Body of pancreas (tissue), 4 donors: ENCODE data around the gene SF3B5. TPM values are rescaled to one million over a fixed set of nuclear protein-coding genes. Genes with fewer than 3 reads are reported as not detected.

Experiments
- ATAC-seq: fragments of 150-250 bp; one replicate; pipeline ENCODE4 v1.9.1; 2016
- DNase-seq, 4 donors: peaks; one replicate each; pipeline ENCODE4 v3.0.0-alpha.2; 2019
- H3K27ac ChIP-seq, 4 donors: fragments of 200-600 bp; sonication (generic); 1 replicate in 3 of 4; 2 replicates in 1 of 4; pipeline versions ENCODE4 v1.5.1 to v1.6.1; 2016 to 2019; ENCODE audit warnings: mild to moderate bottlenecking in 1 of 4, mixed read lengths in 1 of 4, moderate library complexity in 1 of 4
- H3K27me3 ChIP-seq, 2 donors: fragments of 200-600 bp; sonication (generic); one replicate each; pipeline ENCODE4 v1.6.0; 2016; ENCODE audit warnings: mild to moderate bottlenecking in 1 of 2
- H3K36me3 ChIP-seq, 2 donors: fragments of 200-600 bp; sonication (generic); replicated peaks in 1 of 2; 2 replicates each; pipeline ENCODE4 v1.5.1; 2016; ENCODE audit warnings: low read depth in 2 of 2; ENCODE audit not compliant: insufficient read depth in 1 of 2
- H3K4me1 ChIP-seq: fragments of 200-600 bp; sonication (generic); one replicate; pipeline ENCODE4 v1.6.0; 2016
- H3K4me3 ChIP-seq, 2 donors: fragments of 200-600 bp; sonication (generic); 1 replicate in 1 of 2; 2 replicates in 1 of 2; pipeline ENCODE4 v1.5.1; 2016 to 2019
- H3K9me3 ChIP-seq, 3 donors: fragments of 200-600 bp; sonication (generic); 1 replicate in 2 of 3; 2 replicates in 1 of 3; pipeline ENCODE4 v1.5.1; 2016
- POLR2A ChIP-seq, 3 donors: fragments of 450-650 bp; IDR thresholded peaks; one replicate each; pipeline ENCODE4 v1.6.1; 2016; ENCODE audit warnings: antibody characterized with exemption in 3 of 3, mild to moderate bottlenecking in 2 of 3
- WGBS, 2 donors: methylation state at CpG; one replicate each; pipeline ENCODE4 v1.1.5; 2017; 5-methylcytosine and 5-hydroxymethylcytosine counted together
- intact Hi-C: fragments of 100-400 bp; cut with DNase I; formaldehyde crosslinking; loops from one replicate; pipeline ENCODE4 v1.15.1; 2023
- total RNA-seq, 2 donors: library from RNA; depleted of rRNA; stranded (reverse); fragments of >200 nt; gene quantifications; one replicate each; pipeline ENCODE4 v1.1.0, GENCODE V29; 2016
- TF ChIP-seq, protein P1 (sequence below), 7 experiments: fragments of 450-650 bp in 4 of 7; fragments of 200-600 bp in 3 of 7; sonication (generic) in 3 of 7; IDR thresholded peaks; one replicate each; pipeline ENCODE4 v1.5.1; 2016 to 2019; ENCODE audit warnings: antibody characterized with exemption in 7 of 7

Gene SF3B5
- total RNA-seq, 2 donors from 2014 or later, result 45.7 to 103 TPM

DNA sequence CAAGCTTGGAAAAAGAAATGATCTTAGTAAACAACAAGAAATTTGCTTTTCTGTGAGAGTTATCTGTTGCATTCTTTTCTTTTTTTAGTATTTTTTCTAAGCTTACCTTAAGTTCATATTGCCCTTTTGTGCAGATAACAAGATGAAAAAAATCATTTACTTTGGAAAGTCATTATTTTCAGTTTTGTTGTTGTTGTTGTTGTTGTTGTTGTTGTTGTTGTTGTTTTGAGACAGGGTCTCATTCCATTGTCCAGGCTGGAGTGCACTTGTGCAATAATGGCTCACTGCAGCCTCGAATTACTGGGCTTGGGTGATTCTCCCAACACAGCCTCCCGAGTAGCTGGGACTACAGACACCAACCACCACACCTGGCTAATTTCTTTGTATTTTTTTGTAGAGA lies 46.1 kb upstream of the SF3B5 start:
- intact Hi-C loops, result no loop called here
- Histone ChIP-seq H3K27me3 (no peaks in the 10 kb centered on the region), H3K9me3 (no peaks in the 10 kb centered on the region), H3K27ac (no peak overlapping the region), H3K36me3 (no peaks in the 10 kb centered on the region), H3K4me3 (no peak overlapping the region), H3K4me1 (no peaks in the 10 kb centered on the region)
- no peak for DNase-seq
- WGBS, 2 donors, result 71 to 73% methylated on average over 2 of the region's 2 CpGs
- no peak for TF ChIP-seq POLR2A (IDR thresholded peaks at IDR 0.05)
- TF ChIP-seq, protein P1, sequence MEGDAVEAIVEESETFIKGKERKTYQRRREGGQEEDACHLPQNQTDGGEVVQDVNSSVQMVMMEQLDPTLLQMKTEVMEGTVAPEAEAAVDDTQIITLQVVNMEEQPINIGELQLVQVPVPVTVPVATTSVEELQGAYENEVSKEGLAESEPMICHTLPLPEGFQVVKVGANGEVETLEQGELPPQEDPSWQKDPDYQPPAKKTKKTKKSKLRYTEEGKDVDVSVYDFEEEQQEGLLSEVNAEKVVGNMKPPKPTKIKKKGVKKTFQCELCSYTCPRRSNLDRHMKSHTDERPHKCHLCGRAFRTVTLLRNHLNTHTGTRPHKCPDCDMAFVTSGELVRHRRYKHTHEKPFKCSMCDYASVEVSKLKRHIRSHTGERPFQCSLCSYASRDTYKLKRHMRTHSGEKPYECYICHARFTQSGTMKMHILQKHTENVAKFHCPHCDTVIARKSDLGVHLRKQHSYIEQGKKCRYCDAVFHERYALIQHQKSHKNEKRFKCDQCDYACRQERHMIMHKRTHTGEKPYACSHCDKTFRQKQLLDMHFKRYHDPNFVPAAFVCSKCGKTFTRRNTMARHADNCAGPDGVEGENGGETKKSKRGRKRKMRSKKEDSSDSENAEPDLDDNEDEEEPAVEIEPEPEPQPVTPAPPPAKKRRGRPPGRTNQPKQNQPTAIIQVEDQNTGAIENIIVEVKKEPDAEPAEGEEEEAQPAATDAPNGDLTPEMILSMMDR (IDR thresholded peaks at IDR 0.05), result no peak
- no peak for ATAC-seq

DNA sequence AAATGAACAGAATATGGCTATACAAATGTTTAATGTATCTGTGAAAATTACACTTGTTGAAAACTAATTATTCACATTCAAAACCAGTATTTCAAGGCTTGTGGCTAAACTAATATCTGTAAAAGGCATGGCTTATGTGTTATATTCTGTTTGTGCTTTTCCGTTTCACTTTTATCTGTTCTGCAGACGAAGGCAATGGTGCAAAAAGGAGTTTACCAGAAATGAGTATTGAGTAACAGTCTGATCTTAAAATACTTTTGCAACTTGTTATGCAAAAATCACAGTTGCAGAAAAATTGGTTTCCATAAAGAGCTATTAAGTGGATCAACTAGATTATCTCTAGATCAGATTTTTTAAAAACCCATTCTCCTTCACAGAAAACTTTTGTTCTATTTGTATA lies 45.5 kb upstream of the SF3B5 start:
- Histone ChIP-seq H3K4me1 (no peaks in the 10 kb centered on the region), H3K36me3 (no peaks in the 10 kb centered on the region), H3K27me3 (no peaks in the 10 kb centered on the region), H3K27ac (no peak overlapping the region), H3K9me3 (no peaks in the 10 kb centered on the region), H3K4me3 (no peak overlapping the region)
- intact Hi-C loops, result no loop called here
- no peak for TF ChIP-seq POLR2A (IDR thresholded peaks at IDR 0.05)
- TF ChIP-seq, protein P1 (IDR thresholded peaks at IDR 0.05), result no peak
- no peak for ATAC-seq
- no peak for DNase-seq
- WGBS, 2 donors, result 68 to 84% methylated on average over 2 of the region's 2 CpGs

DNA sequence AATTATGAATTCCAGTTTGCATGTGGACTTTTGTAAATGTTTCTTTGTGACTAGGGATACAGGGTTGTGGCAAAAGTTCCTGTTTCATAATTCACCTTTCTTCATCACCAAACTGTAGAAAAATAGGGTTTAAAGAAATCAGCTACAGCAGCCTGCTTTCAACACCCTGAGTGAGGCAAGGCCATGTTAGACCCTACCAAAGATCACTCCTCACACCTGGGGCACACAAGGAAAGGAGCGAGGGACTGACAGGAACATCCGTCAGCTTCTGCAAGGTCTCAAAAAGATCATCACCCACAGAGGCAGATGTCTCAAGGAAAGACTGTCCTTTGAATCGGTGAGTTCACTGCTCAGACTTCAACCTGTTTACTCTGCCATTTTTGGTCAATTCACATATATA lies 44.4 kb upstream of the SF3B5 start:
- Histone ChIP-seq H3K4me3 (no peak overlapping the region), H3K27me3 (no peaks in the 10 kb centered on the region), H3K9me3 (no peaks in the 10 kb centered on the region), H3K4me1 (no peaks in the 10 kb centered on the region), H3K27ac (no peak overlapping the region), H3K36me3 (no peaks in the 10 kb centered on the region)
- DNase-seq (no peak), ATAC-seq (no peak)
- WGBS, 2 donors, result 74 to 87% methylated on average over 3 of the region's 3 CpGs
- TF ChIP-seq, protein P1 (IDR thresholded peaks at IDR 0.05), result no peak
- no peak for TF ChIP-seq POLR2A (IDR thresholded peaks at IDR 0.05)
- intact Hi-C loops, result no loop called here

DNA sequence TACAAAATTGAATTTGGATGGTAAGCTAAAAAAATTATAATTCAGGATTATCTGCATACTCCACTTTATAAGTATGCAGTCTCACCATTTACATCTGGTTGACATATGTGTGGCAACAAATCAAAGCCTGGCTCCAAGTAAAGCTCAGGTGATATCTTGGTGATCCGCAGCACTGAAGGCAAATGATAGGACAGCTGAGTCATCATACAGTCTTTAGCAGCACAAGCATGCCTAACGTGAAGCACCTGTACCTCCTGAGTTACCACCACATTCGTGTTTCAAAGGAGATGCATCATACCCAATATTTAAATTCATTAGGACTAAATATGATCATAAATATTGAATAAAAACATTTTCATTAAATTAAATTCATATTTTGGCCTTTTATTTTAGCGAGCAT lies 43.2 kb upstream of the SF3B5 start:
- TF ChIP-seq POLR2A (IDR thresholded peaks at IDR 0.05), result no peak
- TF ChIP-seq, protein P1 (IDR thresholded peaks at IDR 0.05), result no peak
- no peak overlapping the region for H3K4me3 ChIP-seq
- intact Hi-C loops, result no loop called here
- ATAC-seq, result no peak
- no peaks in the 10 kb centered on the region for H3K36me3 ChIP-seq
- no peaks in the 10 kb centered on the region for H3K27me3 ChIP-seq
- H3K9me3 ChIP-seq, result no peaks in the 10 kb centered on the region
- no peak for DNase-seq
- no peak overlapping the region for H3K27ac ChIP-seq
- H3K4me1 ChIP-seq, result no peaks in the 10 kb centered on the region
- WGBS, 2 donors, result 75 to 78% methylated on average over 4 of the region's 4 CpGs

DNA sequence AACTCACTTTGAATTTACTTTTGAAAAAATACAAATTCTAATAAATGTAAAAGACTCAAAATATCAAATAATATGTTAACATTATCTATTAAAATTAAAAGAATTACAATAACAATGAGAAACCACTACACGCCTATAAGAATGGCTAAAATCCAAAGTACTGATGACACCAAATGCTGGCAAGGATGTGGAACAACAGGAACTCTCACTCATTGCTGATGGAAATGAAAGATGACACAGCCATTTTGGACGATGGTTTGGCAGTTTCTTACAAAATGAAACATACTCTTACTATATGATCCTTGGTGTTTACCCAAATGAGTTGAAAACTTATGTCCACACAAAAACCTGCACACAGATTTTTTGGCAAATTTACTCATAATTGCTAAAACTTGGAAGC lies 39.4 kb upstream of the SF3B5 start:
- TF ChIP-seq, protein P1 (IDR thresholded peaks at IDR 0.05), result no peak
- TF ChIP-seq POLR2A (IDR thresholded peaks at IDR 0.05), result no peak
- intact Hi-C loops, result no loop called here
- DNase-seq (no peak), ATAC-seq (no peak)
- Histone ChIP-seq H3K36me3 (no peaks in the 10 kb centered on the region), H3K27ac (no peak overlapping the region), H3K4me3 (no peak overlapping the region), H3K9me3 (no peaks in the 10 kb centered on the region), H3K4me1 (no peaks in the 10 kb centered on the region), H3K27me3 (no peaks in the 10 kb centered on the region)
- WGBS, 2 donors, result 61 to 65% methylated on average over 2 of the region's 2 CpGs
